ENCODE results near the gene SLC2A6.
"Not testable (repeated sequence)": the region's sequence is repeated elsewhere in the genome, so short reads cannot be mapped to it uniquely, and the experiment has no call there.

Gene SLC2A6

DNA sequence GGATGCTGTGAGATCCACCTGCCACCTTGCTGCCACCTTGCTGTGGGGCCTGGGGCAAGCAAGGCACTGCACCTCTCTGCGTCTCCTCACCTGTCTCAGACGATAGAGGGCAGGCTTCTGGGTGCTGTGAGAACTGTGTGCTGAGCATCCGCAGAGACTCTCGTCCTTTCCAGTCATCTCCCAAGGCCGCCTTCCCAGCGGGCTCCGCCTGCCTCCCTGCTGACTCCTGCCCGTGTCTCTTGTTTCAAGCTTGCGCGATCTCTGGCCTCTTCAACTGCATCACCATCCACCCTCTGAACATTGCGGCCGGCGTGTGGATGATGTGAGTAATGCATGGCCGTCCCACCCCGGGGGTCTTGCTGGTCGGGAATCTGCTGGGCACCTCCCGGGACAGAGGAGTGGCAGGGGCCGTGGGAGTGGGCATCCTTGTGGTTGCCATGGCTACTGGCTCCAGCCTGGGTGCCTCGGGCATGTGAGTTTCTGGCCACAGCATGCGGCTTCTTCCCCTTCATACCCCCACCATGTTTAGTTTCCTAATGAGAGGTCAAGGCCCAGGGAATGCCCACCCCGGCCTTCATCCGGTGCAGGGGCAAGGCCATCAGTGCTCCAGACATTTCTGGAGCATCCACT, 15.6 kb downstream of the SLC2A6 start:
- in situ Hi-C loops (cut with MboI; ENCODE audit: low sequenced_read_pairs): no loop called here

DNA sequence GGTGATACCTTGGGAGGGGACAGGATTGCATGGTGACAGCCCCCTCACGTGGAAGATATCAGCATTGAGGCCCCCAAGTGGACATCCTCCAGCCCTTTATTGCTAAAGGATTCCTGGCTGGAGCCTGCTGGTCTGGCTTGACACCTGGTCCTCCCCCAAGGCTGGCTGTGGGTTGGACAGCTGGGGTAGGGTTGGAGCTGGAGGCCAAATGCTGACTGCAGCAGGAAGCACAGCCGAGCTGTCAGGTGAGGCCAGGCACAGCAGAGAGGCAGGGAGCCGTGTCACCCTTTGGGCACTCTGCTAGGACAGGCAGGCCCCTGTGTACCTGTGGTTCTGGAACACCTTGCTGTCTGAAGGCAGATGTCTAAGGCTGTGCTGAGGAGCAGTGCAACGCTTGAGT, 16.9 kb downstream of the SLC2A6 start:
- in situ Hi-C loops (cut with MboI; ENCODE audit: low sequenced_read_pairs): no loop called here

DNA sequence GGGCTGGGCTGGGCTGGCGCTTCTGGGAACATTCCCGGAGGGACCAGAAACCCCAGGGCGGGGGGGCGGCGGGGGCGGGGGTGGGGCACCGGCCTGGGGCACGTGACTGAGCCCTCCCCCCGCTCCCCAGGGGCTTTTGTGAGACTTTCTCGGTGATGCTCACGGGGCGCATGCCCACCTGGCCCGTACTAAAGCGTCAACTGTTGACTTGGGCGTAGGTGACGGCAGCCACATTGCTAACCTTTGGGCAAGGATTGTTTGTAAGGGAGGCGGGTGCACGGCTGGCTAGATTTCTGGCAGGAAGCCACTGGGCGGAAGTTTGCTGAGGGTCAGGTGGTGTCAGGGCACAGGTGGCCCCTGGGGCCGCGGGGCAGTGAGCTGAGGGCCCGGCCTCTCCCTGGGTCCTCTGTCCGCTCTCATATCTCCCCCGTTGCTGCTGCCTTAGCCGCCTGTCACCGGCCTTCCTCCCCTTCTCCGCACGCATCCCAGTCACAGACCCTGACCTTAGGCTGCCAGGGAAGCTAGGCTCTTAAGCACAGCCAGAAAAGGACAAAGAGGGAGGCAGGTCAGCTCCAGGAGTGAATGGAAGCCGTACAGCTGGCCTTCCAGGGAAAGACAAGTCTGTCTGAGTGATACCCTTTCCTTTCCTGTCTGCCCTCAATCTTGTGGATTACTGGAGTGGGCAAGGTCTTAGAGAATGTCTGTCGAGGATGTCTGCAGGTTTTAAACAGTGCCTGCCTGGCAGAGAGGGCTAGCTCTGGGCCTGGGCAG, 18.3 kb downstream of the SLC2A6 start:
- in situ Hi-C loops (cut with MboI; ENCODE audit: low sequenced_read_pairs): no loop called here

DNA sequence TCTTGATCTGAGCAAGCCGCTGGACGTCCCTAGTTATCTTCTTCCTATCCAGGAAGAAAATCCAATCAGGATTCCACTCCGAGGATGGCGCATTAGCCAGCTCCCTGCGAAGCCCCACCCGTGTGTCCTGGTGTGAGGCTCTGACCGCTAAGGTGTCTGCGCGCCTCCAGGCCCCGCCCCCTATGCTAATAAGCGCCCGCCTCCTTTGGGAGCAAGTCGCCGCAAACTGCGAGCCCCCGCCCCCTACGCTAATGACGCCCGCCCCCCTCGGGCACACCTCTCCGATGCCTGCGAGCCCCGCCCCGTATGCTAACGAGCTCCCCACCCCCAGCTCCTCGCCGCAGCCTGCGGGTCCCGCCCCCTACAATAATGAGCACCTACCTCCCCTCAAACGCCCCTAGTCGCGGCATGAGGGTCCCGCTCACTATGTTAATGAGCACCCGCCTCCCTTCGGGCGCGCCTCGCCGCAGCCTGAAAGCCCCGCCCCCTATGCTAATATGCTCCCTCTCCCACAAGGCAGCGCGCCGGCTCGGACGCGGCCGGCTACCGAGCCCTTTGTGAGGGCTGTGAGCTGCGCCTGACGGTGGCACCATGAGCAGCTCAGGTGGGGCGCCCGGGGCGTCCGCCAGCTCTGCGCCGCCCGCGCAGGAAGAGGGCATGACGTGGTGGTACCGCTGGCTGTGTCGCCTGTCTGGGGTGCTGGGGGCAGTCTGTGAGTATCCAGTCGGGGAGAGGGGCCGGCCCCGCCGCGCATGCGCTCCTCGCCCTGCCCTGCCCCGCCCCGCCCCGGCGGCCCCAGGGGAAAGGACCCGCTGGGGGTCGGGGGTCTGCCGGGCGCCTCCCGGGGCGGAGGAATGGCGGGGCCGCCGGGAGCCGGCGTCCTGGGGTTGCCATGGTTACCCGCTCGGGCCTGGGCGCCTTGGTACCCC, 19.2 kb downstream of the SLC2A6 start, which contains the start of gene CACFD1:
Gene CACFD1 (plus strand): TSS at position 503 of the 929 bp plus-strand sequence. CDS start 89 bp downstream, at position 592.
- in situ Hi-C loops (cut with MboI; ENCODE audit: low sequenced_read_pairs): no loop called here

DNA sequence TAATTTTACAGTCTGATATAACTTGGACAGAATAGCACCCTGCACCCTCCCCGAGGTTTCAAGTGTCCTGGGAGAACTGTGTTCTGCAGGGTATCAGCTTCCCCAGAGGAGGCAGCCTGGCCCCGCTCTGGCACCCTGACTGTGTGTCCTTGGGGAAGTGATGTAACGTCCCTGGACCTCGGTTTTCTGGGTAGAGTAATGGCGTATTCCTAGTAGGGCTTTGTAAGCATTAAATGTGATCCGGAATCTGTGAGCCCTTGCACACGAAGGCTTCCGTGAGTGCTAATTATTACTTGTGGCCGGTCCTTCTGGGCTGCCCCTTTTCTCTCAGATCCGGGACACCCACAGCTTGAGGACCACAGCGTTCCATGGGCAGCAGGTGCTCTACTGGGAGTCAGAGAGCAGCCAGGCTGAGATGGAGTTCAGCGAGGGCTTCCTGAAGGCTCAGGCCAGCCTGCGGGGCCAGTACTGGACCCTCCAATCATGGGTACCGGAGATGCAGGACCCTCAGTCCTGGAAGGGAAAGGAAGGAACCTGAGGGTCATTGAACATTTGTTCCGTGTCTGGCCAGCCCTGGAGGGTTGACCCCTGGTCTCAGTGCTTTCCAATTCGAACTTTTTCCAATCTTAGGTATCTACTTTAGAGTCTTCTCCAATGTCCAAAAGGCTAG, 20.1 kb downstream of the SLC2A6 start:
- in situ Hi-C loops (cut with MboI; ENCODE audit: low sequenced_read_pairs): no loop called here

DNA sequence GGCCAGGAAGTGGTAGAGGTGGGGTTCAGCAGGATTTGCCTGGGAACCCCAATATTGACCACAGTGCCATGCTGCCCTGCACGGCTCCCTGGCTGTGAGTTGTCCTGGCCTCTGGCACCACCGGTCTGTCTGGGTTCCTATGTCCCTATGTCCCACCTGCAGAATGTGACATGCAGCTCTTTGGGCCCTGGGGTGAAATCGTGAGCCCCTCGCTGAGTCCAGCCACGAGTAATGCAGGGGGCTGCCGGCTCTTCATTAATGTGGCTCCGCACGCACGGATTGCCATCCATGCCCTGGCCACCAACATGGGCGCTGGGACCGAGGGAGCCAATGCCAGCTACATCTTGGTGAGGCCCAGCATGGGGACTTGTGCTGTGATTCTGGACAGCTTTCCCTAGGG, 21.2 kb downstream of the SLC2A6 start:
- in situ Hi-C loops (cut with MboI; ENCODE audit: low sequenced_read_pairs): no loop called here

DNA sequence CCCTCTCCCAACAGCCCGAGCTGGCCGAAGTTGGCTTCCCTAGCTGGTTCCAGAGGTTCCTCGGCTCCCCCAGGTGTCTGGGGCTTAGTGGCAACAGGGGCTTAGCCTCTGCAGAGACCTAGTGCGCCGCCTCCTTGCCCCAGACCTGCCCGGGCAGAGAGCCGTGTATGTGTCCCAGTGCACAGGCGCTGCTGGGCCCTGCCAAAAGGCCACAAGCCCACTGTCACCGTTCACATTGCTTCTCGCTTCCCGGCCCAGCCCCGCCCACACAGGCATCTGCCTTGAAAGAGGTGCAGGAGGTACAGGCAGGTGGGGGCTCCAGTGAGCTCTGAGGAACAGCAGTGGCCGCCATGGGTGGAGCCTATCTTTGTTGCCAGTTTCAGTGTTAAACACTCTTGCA, 21.7 kb downstream of the SLC2A6 start:
- in situ Hi-C loops (cut with MboI; ENCODE audit: low sequenced_read_pairs): no loop called here

DNA sequence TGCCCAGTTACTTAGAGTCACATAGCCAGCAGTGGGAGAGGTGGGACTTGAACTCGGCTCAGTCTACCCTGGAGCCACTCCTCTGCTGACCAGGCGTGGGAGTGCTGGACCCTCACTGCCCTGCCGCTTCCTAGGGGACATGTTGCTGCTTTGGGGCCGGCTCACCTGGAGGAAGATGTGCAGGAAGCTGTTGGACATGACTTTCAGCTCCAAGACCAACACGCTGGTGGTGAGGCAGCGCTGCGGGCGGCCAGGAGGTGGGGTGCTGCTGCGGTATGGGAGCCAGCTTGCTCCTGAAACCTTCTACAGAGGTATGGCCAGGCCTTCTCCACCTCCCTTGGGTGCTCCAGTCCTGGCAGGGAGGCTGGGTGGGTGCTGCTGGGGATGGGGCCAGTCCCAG, 22.5 kb downstream of the SLC2A6 start:
- in situ Hi-C loops (cut with MboI; ENCODE audit: low sequenced_read_pairs): no loop called here

DNA sequence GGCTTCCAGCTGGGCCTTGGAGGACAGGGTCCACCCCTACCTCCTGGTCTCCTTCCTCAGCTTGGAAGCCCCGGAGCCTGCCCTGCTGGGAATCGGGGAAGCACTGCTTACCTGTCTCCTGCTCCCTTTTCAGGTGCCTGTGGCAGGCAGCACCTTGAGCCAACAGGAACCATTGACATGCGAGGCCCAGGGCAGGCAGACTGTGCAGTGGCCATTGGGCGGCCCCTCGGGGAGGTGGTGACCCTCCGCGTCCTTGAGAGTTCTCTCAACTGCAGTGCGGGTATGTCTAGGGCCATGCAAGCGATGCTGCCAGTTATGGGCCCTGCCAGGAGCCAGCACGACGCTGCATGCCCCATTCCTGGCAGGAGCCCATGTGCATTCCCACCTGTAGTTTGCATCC, 23.0 kb downstream of the SLC2A6 start:
- in situ Hi-C loops (cut with MboI; ENCODE audit: low sequenced_read_pairs): no loop called here

DNA sequence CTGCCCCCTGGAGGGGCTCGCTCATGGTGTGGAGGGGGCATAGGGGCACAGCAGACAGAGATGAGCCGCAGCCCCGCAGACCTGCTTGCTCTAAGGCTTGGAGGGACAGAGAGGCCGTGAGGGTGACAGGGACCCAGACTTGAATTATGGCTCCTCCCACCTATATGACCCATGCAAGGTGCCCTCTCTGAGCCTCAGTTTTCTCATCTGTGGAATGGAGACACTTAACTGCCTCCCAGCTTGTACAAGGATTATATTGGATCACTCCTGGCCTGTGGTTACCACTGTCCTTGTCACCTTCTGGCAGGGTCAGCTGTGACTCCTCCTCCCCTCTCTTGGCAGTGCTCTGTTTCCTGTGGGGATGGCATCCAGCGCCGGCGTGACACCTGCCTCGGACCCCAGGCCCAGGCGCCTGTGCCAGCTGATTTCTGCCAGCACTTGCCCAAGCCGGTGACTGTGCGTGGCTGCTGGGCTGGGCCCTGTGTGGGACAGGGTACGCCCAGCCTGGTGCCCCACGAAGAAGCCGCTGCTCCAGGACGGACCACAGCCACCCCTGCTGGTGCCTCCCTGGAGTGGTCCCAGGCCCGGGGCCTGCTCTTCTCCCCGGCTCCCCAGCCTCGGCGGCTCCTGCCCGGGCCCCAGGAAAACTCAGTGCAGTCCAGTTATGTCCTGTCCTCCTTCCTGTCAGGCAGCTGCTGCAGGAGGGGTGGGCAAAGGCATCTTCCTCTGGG, 23.8 kb downstream of the SLC2A6 start:
- in situ Hi-C loops (cut with MboI; ENCODE audit: low sequenced_read_pairs): no loop called here

DNA sequence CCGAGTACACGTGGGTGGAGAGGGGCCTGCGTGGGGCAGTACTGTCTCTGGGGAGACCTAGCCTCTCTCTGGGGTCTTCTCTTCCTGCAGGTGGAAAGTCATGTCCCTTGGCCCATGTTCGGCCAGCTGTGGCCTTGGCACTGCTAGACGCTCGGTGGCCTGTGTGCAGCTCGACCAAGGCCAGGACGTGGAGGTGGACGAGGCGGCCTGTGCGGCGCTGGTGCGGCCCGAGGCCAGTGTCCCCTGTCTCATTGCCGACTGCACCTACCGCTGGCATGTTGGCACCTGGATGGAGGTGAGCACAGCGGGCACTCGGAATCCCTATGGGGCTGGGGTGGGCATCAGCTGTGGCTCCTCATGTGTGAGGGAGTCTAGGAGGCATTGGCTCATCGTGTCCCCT, 24.6 kb downstream of the SLC2A6 start:
- in situ Hi-C loops (cut with MboI; ENCODE audit: low sequenced_read_pairs): no loop called here

DNA sequence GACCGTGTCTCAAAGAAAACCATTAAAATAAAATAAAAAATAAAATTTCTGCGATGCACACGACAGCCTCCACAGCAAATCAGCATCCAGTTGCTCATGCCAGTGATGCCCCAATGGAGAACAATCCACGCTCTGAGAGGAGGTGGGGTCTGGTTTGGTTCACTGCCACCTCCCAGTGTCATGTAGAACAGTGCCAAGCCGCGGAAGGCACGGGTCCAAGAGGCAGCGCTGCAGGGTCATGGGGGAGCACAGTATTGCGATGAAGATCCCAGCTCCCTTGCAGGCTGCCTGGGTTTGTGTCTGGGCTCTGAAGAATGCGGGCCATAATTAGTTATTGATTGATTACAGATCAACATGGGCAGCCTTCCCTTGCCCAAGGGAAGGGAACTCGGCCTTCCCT, 25.2 kb downstream of the SLC2A6 start:
- in situ Hi-C loops (cut with MboI; ENCODE audit: low sequenced_read_pairs): no loop called here

DNA sequence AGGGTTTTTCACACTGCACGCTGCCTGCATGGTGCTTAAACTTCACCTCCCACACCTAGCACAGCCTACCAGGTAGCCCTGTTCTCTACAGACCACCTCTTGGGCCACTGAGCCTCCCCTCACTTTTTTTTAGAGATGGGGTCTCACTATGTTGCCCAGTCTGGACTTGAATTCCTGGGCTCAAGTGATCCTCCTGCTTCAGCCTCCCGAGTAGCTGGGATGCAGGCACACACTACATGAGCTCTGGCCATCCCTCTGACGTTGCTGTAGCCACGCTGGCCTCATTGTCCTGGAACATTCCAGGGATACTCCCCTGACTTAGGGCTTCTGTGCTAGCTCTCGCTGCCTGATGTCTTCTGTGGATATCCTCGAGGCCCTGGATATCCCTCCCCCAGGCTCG, 26.3 kb downstream of the SLC2A6 start:
- in situ Hi-C loops (cut with MboI; ENCODE audit: low sequenced_read_pairs): no loop called here

DNA sequence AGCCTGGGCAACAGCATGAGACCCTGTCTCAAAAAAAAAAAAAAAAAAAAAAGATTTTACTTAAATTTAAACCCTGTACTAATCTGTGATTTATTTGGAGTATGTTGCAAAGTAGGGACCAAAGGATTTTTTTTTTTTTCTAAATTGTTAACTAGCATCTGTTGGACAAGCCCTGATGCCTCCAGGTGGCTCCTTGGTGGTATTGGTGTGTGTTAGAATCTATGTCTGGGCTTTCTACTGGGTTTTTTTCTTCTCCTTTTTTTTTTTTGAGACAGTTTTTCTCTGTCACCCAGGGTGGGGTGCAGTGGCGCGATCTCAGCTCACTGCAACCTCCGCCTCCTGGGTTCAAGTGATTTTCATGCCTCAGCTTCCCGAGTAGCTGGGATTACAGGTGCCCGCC, 27.0 kb downstream of the SLC2A6 start:
- in situ Hi-C loops (cut with MboI; ENCODE audit: low sequenced_read_pairs): not testable (repeated sequence)

DNA sequence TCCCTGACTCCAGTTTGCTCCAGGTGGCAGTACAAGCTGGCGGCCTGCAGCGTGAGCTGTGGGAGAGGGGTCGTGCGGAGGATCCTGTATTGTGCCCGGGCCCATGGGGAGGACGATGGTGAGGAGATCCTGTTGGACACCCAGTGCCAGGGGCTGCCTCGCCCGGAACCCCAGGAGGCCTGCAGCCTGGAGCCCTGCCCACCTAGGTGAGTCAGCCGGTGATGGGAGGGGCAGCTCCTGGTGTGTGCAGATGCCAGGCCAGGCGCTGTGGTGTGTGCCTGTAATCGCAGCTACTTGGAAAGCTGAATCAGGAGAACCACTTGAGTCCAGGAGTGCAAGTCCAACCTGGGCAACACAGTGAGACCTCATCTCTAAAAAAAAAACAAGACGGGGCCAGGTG, 29.1 kb downstream of the SLC2A6 start:
- in situ Hi-C loops (cut with MboI; ENCODE audit: low sequenced_read_pairs): no loop called here

DNA sequence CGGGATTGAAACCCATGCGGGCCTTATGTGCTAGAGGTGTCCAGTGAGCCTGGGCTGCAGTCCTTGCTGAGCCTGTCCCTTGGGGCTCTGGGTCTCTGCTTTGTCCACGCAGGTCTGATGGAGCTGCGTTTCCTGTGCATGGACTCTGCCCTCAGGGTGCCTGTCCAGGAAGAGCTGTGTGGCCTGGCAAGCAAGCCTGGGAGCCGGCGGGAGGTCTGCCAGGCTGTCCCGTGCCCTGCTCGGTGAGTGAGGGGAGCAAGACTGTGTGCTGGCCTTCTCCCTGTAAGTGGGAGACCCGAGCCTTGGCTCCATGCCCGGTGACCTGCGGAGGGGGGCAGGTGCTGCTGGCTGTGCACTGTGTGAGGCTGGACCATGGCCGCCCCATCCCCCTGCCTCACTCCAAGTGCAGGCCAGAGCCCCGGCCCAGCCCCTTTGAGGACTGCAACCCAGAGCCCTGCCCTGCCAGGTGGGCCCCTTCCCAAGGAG, 30.4 kb downstream of the SLC2A6 start:
- in situ Hi-C loops (cut with MboI; ENCODE audit: low sequenced_read_pairs): no loop called here

DNA sequence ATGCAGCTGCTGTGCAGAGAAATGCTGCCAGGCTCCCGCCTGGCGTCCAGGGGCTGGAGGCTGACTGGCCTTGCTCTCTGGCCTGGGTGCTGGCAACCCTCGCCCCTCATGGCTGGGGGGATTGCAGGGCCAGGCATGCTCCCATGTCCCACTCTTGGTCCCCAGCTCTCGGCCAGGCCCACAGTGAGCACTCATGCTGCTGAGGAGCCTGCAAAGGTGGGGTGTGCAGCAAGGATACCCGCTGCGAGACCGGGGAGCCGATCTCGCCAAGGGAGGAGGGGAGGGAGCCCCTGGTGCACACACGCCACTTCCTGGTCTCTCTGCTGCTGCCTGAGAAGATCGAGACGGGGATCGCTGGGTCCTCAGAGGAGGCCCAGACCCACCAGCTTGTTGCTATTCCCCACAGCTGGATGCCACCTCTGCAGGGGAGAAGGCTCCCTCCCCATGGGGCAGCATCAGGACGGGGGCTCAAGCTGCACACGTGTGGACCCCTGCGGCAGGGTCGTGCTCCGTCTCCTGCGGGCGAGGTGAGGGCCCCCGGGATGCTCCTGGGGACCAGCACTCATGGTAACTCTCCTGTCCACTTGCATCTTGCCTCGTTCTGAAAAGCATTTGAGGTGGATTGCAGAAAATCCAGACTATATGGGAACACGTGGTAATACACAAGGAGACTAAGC, 33.5 kb downstream of the SLC2A6 start:
- in situ Hi-C loops (cut with MboI; ENCODE audit: low sequenced_read_pairs): no loop called here

DNA sequence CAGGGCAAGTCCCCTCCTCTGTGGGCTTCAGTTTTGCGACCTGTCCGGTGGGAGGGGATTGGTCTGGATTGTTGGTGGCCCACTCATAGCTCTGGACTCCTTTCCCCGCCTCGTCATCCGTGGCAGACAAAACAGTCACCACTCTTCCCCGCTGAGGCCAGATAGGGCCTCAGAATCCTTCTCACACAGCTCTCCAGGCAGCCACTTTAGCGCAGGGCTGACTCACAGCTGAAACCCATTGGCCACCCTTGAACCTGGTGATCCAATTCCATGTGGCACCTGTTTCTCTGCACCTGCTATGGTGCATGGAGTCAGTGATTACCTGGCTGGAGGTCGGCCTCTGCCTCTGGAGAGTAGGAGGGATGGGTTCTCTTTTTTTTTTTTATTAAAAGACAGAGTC, 34.9 kb downstream of the SLC2A6 start:
- in situ Hi-C loops (cut with MboI; ENCODE audit: low sequenced_read_pairs): no loop called here

DNA sequence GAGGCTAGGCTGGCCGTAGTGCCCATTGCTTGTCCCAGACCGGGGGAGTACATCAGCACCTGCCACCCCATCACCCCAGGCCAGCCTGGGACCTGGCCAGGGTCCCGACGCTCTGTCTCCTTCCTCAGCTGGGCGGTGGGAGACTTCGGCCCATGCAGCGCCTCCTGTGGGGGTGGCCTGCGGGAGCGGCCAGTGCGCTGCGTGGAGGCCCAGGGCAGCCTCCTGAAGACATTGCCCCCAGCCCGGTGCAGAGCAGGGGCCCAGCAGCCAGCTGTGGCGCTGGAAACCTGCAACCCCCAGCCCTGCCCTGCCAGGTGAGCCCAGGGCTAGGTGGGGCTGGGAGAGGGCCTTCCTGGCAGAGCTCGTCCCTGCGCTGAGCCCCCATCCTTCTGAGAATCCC, 35.7 kb downstream of the SLC2A6 start:
- in situ Hi-C loops (cut with MboI; ENCODE audit: low sequenced_read_pairs): no loop called here

DNA sequence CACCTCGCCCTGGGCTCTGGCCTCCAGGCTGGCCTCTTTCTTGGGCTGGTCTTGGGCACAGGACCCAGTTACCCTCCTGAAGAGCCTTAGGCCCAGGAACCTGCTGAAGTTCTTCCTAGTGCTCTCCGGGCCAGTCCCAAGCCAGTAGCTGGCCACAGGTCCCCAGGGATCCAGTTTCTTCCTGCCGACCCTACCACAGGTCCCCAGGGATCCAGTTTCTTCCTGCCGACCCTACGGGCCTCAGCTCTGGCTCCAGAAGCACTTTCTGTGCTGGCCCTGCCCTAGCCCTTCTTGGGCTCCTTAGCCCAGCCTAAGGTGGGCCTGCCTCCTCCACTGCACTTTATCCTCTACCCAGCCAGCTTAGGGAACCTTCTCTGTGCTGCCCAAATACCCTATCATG, 37.3 kb downstream of the SLC2A6 start:
- in situ Hi-C loops (cut with MboI; ENCODE audit: low sequenced_read_pairs): no loop called here
